Fibroblast of mammary gland (primary cell): ENCODE measurements around the gene GLCCI1.

Experiments
- DNase-seq: peaks from one replicate; pipeline ENCODE4 v3.0.0-alpha.2; 2010; ENCODE audit warnings: low read depth
- H3K4me3 ChIP-seq: 2 replicates; pipeline ENCODE4 v1.5.1; 2011; ENCODE audit warnings: low read depth, mild to moderate bottlenecking, low read length, moderate library complexity; ENCODE audit not compliant: control insufficient read depth
- TF ChIP-seq, protein P1 (sequence below): conservative IDR thresholded peaks from 2 replicates; pipeline ENCODE4 v1.5.1; 2011; ENCODE audit warnings: low read depth, low read length, inconsistent platforms; ENCODE audit not compliant: control insufficient read depth, insufficient read depth

GLCCI1 gene

DNA sequence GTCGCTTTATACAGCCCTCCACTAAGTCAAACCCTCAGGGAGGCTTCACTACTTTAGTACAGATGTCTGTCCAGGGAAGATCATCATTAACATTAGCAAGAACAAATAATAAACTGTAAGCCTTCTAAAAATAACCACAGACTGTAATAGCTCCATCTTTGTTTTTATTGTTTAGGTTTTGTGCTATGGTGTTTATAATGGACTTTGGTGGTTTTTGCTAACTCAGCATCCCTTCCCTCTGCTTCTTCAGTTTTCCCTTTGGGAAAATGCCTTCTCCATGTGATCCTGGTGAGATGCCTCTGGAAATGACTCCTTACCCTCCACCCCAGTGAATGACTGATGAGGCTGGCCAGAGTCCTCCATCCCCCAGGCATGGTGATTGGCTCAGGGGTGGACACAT is 162.1 kb downstream of the GLCCI1 start:
- TF ChIP-seq, protein P1, sequence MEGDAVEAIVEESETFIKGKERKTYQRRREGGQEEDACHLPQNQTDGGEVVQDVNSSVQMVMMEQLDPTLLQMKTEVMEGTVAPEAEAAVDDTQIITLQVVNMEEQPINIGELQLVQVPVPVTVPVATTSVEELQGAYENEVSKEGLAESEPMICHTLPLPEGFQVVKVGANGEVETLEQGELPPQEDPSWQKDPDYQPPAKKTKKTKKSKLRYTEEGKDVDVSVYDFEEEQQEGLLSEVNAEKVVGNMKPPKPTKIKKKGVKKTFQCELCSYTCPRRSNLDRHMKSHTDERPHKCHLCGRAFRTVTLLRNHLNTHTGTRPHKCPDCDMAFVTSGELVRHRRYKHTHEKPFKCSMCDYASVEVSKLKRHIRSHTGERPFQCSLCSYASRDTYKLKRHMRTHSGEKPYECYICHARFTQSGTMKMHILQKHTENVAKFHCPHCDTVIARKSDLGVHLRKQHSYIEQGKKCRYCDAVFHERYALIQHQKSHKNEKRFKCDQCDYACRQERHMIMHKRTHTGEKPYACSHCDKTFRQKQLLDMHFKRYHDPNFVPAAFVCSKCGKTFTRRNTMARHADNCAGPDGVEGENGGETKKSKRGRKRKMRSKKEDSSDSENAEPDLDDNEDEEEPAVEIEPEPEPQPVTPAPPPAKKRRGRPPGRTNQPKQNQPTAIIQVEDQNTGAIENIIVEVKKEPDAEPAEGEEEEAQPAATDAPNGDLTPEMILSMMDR = no peak
- H3K4me3 ChIP-seq = no peak overlapping the region
- no peak for DNase-seq

- H3K4me3 ChIP-seq = no peak overlapping the region
- TF ChIP-seq, protein P1 = no peak
- no peak for DNase-seq
These were observed 163.4 kb downstream of the GLCCI1 start for GRCh38 chr7:8131694-8132605.

GRCh38 chr7:8133188-8133848 is 164.7 kb downstream of the GLCCI1 start:
- H3K4me3 ChIP-seq = no peak overlapping the region
- TF ChIP-seq, protein P1 = no peak
- no peak for DNase-seq

DNA sequence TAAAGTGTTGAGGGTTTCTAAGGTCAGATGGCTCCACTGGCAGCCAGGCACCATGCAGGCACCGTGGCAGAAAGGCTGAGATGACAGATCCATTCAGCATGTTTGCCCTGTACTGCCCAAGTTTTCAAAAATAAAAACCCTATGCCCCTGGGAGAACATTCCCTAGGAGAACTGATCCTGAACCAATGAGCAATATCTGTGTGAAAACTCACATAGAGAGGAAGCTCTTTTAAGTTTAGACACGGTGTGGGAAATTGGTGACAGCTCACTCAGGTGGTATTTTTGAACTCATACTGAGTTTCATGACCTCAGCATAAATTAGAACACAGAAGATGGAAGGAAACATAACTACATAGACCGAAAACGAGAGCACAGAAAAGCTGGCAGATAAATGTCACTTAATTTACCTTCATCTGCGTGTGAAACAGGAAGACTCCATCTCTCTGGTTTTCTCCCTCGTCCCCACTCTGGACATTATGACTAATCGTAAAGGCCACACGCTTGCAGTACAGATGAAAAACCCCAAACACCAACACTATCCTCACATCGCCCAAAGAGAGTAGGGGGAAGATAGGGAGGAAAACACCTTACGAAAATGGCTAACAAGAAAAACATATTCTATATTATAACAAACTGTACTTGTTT is 165.6 kb downstream of the GLCCI1 start:
- TF ChIP-seq, protein P1 = no peak
- DNase-seq = no peak
- no peak overlapping the region for H3K4me3 ChIP-seq

GRCh38 chr7:8135417-8135816 is 166.8 kb downstream of the GLCCI1 start:
- no peak for DNase-seq
- TF ChIP-seq, protein P1 = no peak

GRCh38 chr7:8136051-8136730 is 167.6 kb downstream of the GLCCI1 start:
- TF ChIP-seq, protein P1 = no peak
- DNase-seq = no peak
- H3K4me3 ChIP-seq = no peak overlapping the region

More at GRCh38 chr7:8135417-8135816, 166.8 kb downstream of the GLCCI1 start:
- H3K4me3 ChIP-seq = no peak overlapping the region
